GM19463 (cell line): ENCODE measurements around the gene OR56B4.
"Not testable (repeated sequence)": the region's sequence is repeated elsewhere in the genome, so short reads cannot be mapped to it uniquely, and the experiment has no call there.

Experiments used
- ATAC-seq: cut with Tn5 transposase; IDR thresholded peaks from one replicate; pipeline ENCODE4 v1.9.1; 2021; ENCODE audit warnings: mild to moderate bottlenecking, moderate library complexity; ENCODE audit not compliant: unreplicated experiment

The OR56B4 gene

GRCh38 chr11:6107384-6107783, at the start of gene OR56B4:
Gene OR56B4, plus strand, starts transcription at chr11:6107684. Its CDS starts 95 bp downstream, at chr11:6107779.
- ATAC-seq: not testable (repeated sequence)

GRCh38 chr11:6061475-6061874, 46.0 kb upstream of the OR56B4 start:
- ATAC-seq: no peak

GRCh38 chr11:6062691-6063358, 44.7 kb upstream of the OR56B4 start:
- no peak for ATAC-seq

- no peak for ATAC-seq
Measured at GRCh38 chr11:6067502-6067901, 40.0 kb upstream of the OR56B4 start.

- ATAC-seq: not testable (repeated sequence)
Measured at GRCh38 chr11:6076443-6076842, 31.0 kb upstream of the OR56B4 start.

GRCh38 chr11:6077723-6078122, 29.8 kb upstream of the OR56B4 start:
- ATAC-seq: no peak

GRCh38 chr11:6079463-6079862, 28.0 kb upstream of the OR56B4 start:
- ATAC-seq: no peak

- ATAC-seq: no peak
Measured at GRCh38 chr11:6083129-6083528, 24.4 kb upstream of the OR56B4 start.

GRCh38 chr11:6084587-6084986, 22.9 kb upstream of the OR56B4 start:
- ATAC-seq: no peak

GRCh38 chr11:6094186-6094585, 13.3 kb upstream of the OR56B4 start:
- no peak for ATAC-seq

GRCh38 chr11:6095798-6096197, 11.7 kb upstream of the OR56B4 start:
- ATAC-seq: no peak

GRCh38 chr11:6096417-6096816, 11.1 kb upstream of the OR56B4 start:
- no peak for ATAC-seq

GRCh38 chr11:6099577-6099976, 7.9 kb upstream of the OR56B4 start:
- no peak for ATAC-seq

- ATAC-seq: no peak
Measured at GRCh38 chr11:6110011-6110410, 2.5 kb downstream of the OR56B4 start.

- no peak for ATAC-seq
Measured at GRCh38 chr11:6111673-6112072, 4.2 kb downstream of the OR56B4 start.

- ATAC-seq: no peak
Measured at GRCh38 chr11:6116638-6117037, 9.2 kb downstream of the OR56B4 start.

GRCh38 chr11:6124245-6124644, 16.8 kb downstream of the OR56B4 start:
- ATAC-seq: no peak

- no peak for ATAC-seq
Measured at GRCh38 chr11:6127881-6128280, 20.4 kb downstream of the OR56B4 start.

GRCh38 chr11:6129011-6129410, 21.5 kb downstream of the OR56B4 start:
- no peak for ATAC-seq

GRCh38 chr11:6129635-6130034, 22.2 kb downstream of the OR56B4 start:
- ATAC-seq: no peak

GRCh38 chr11:6132431-6132830, 24.9 kb downstream of the OR56B4 start:
- ATAC-seq: no peak

GRCh38 chr11:6135936-6136335, 28.5 kb downstream of the OR56B4 start:
- ATAC-seq: not testable (repeated sequence)

- no peak for ATAC-seq
Measured at GRCh38 chr11:6142936-6143335, 35.5 kb downstream of the OR56B4 start.
